Measurements from ENCODE around the gene PTPRE. TPM values are rescaled to one million over a fixed set of nuclear protein-coding genes. Genes with fewer than 3 reads are reported as not detected.

The PTPRE gene
- total and polyA plus RNA-seq, 4 donors, result 4.9 to 46.0 (median 23.5) TPM

DNA sequence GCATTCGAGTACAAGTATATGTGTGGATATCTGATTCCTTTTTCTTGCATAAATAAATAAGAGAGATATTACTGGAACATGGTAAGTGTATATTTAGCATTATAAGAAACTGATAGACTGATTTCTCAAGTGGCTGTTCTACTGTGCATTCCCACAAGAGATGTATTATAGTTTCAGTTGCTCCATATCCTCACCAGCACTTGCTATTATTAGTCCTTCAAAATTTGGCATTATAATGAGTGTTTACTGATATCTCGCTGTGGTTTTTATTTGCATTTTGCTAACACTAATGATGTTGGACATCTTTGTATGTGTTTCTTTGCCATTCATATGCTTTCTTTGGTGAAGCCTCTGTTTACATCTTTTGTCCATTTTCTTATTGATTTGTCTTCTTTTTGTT, 9.7 kb upstream of the PTPRE start:
- no peaks in the 10 kb centered on the region for H3K27me3 ChIP-seq (ENCODE audit: control insufficient read depth in 1 of 2, insufficient read depth in 2 of 2, low read length in 1 of 2)
- no peak for ATAC-seq (ENCODE audit: low FRiP score)
- WGBS, 2 donors, result 76 to 81% methylated on average over 2 of the region's 2 CpGs

DNA sequence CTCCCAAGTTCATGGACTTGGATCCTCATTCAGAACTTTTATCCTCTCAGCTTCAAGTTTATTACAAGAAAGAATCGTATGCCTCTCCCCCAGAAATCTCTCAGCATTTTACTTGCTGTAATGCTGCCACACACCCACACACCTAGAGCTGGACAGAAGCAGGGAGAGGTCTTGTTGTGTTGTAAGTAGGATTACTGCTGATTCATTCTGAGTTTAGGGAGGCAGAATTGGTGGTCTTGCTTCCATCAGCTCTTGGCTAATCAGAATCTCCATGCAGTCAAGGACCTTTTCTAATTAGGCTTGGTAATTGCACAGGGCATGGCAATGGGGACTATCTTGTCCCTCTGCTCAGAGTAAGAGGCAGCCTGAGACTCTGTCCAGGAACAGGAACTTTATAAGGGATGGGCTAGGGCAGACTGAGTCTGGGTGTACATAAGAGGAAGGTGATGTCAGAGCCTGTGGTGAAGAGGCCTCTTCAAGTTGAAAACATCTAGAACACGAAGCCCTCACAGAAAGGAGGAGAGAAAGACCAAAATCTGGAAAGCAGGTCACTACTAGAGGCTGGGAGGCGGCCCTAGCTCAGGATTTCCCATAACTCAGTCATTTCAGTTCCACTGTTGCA, 7.0 kb upstream of the PTPRE start:
- intact Hi-C loops (cut with DNase I), result no loop called here
- Histone ChIP-seq H3K4me1 (ENCODE audit: control insufficient read depth in 1 of 2, insufficient read depth in 2 of 2, low read length in 2 of 2) (no peaks in the 10 kb centered on the region), H3K36me3 (ENCODE audit: control insufficient read depth in 1 of 2, insufficient read depth in 2 of 2, low read length in 1 of 2) (no peaks in the 10 kb centered on the region), H3K4me3 (ENCODE audit: low read length in 2 of 2) (no peak overlapping the region), H3K27ac (ENCODE audit: low read depth in 1 of 2, low read length in 2 of 2) (no peak overlapping the region), H3K27me3 (ENCODE audit: control insufficient read depth in 1 of 2, insufficient read depth in 2 of 2, low read length in 1 of 2) (no peaks in the 10 kb centered on the region), H3K9me3 (ENCODE audit: control insufficient read depth, low read length) (no peaks in the 10 kb centered on the region)
- DNase-seq (no peak), ATAC-seq (ENCODE audit: low FRiP score) (no peak)
- WGBS, 2 donors, result 75 to 85% methylated on average over 3 of the region's 3 CpGs

More for the DNA sequence above, 9.7 kb upstream of the PTPRE start:
- H3K9me3 ChIP-seq (ENCODE audit: control insufficient read depth, low read length), result no peaks in the 10 kb centered on the region
- no peaks in the 10 kb centered on the region for H3K36me3 ChIP-seq (ENCODE audit: control insufficient read depth in 1 of 2, insufficient read depth in 2 of 2, low read length in 1 of 2)
- intact Hi-C loops (cut with DNase I), result no loop called here
- no peaks in the 10 kb centered on the region for H3K4me1 ChIP-seq (ENCODE audit: control insufficient read depth in 1 of 2, insufficient read depth in 2 of 2, low read length in 2 of 2)
- DNase-seq, result no peak
- no peak overlapping the region for H3K4me3 ChIP-seq (ENCODE audit: low read length in 2 of 2)
- H3K27ac ChIP-seq (ENCODE audit: low read depth in 1 of 2, low read length in 2 of 2), result no peak overlapping the region

DNA sequence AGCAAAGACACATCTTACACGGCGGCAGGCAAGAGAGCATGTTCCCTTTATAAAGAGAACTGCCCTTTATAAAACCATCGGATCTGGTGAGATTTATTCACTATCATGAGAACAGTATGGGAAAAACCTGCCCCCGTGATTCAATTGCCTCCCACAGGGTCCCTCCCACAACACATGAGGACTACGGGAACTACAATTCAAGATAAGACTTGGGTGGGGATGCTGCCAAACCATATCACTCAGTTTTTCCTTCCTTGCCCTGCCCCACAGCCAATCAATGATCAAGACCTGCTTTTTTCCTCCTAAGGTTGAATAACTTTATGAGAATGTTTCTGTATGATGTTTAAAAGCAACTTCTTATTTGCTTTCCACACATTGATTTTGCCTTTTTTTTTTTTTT, 3.1 kb upstream of the PTPRE start:
- no peak overlapping the region for H3K27ac ChIP-seq (ENCODE audit: low read depth in 1 of 2, low read length in 2 of 2)
- no peaks in the 10 kb centered on the region for H3K27me3 ChIP-seq (ENCODE audit: control insufficient read depth in 1 of 2, insufficient read depth in 2 of 2, low read length in 1 of 2)
- DNase-seq (no peak), ATAC-seq (ENCODE audit: low FRiP score) (no peak)
- intact Hi-C loops (cut with DNase I), result no loop called here
- WGBS, 2 donors, result 77 to 79% methylated on average over 5 of the region's 5 CpGs
- no peaks in the 10 kb centered on the region for H3K36me3 ChIP-seq (ENCODE audit: control insufficient read depth in 1 of 2, insufficient read depth in 2 of 2, low read length in 1 of 2)
- no peaks in the 10 kb centered on the region for H3K4me1 ChIP-seq (ENCODE audit: control insufficient read depth in 1 of 2, insufficient read depth in 2 of 2, low read length in 2 of 2)
- H3K9me3 ChIP-seq (ENCODE audit: control insufficient read depth, low read length), result no peaks in the 10 kb centered on the region
- H3K4me3 ChIP-seq (ENCODE audit: low read length in 2 of 2), result no peak overlapping the region

DNA sequence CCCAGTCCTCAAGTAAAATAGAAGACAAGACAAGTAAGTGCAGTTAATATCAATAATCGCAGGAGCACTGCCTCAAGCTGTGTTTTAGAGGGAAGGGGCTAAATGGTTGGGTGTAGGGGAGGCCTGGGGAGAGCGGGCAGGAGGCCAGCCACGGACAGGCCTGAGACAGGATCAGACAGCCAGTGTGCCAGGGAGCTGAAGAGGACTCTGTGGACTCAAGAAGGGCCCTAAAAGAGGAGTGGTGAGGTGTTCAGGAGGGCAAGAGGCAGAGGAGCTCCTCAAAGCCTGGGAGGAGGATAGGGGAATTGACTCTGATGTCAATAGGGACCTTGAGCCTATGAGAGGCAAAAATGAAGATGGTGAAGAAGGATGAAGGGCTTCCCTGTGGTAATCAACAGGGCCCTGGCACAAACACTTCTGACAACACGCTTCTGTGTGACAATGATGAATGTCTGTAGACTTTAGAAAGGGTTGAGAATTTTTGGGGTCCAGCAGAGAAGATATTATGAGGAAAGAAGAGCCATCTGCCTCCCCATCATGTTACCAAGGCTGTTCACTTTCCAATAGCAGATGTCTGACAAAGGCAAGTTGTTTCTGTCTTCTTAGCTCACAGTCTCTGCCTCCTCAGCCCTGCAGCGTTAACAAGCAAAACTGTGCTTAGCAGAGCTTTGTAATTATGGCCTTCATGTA, 2.4 kb upstream of the PTPRE start:
- no peaks in the 10 kb centered on the region for H3K4me1 ChIP-seq (ENCODE audit: control insufficient read depth in 1 of 2, insufficient read depth in 2 of 2, low read length in 2 of 2)
- 88 to 90% methylated on average over 5 of the region's 5 CpGs for WGBS, 2 donors
- ATAC-seq (ENCODE audit: low FRiP score) (no peak), DNase-seq (no peak)
- H3K27ac ChIP-seq (ENCODE audit: low read depth in 1 of 2, low read length in 2 of 2), result no peak overlapping the region
- H3K27me3 ChIP-seq (ENCODE audit: control insufficient read depth in 1 of 2, insufficient read depth in 2 of 2, low read length in 1 of 2), result no peaks in the 10 kb centered on the region
- intact Hi-C loops (cut with DNase I), result no loop called here
- no peaks in the 10 kb centered on the region for H3K36me3 ChIP-seq (ENCODE audit: control insufficient read depth in 1 of 2, insufficient read depth in 2 of 2, low read length in 1 of 2)
- H3K9me3 ChIP-seq (ENCODE audit: control insufficient read depth, low read length), result no peaks in the 10 kb centered on the region
- no peak overlapping the region for H3K4me3 ChIP-seq (ENCODE audit: low read length in 2 of 2)

DNA sequence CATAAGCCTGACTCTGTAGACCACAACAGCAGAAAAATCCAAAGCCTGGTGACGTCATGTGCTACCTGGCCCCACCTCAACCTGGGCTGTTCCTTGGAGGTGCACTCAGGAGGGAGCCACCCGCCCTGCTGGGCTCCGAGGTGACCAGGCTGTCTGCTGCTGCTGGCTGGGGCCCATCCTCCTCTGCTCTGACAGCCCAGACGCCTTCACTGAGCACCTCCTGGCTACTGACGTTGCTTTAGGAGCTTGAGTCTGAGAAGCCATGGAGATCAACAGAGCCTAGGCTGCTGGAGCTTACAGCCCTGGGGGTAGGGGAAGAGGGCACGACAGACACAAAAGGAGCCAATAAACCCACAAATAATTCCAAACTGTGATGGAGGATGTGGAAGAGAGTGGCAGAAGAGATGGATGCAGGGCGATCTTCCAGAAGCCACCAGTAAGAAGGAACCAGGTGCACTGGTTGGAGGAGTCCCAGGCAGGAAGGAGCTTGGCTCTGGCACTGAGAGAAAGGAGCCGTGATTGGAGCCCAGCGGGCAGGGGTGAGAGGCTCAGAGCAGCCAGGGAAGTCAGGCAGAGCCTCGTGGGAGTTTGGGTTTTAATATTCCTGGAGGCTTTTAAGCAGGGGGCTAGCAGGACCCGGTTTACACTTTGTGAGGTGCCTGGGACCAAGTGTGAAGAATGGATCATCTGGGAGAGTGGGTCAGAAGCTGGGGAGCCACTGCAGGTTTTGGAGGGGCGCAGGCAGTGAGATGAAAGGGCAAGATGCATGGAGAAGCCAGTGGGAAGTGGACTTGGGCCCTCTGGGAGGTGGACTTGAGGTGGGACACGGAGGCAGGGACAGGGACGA, 1.7 kb upstream of the PTPRE start:
- Histone ChIP-seq H3K36me3 (ENCODE audit: control insufficient read depth in 1 of 2, insufficient read depth in 2 of 2, low read length in 1 of 2) (no peaks in the 10 kb centered on the region), H3K27me3 (ENCODE audit: control insufficient read depth in 1 of 2, insufficient read depth in 2 of 2, low read length in 1 of 2) (no peaks in the 10 kb centered on the region), H3K9me3 (ENCODE audit: control insufficient read depth, low read length) (no peaks in the 10 kb centered on the region), H3K4me3 (ENCODE audit: low read length in 2 of 2) (no peak overlapping the region), H3K27ac (ENCODE audit: low read depth in 1 of 2, low read length in 2 of 2) (no peak overlapping the region), H3K4me1 (ENCODE audit: control insufficient read depth in 1 of 2, insufficient read depth in 2 of 2, low read length in 2 of 2) (no peaks in the 10 kb centered on the region)
- intact Hi-C loops (cut with DNase I), result loop anchor here (5.0 kb wide), 2 partner anchors 87 to 162 kb away; no protein-coding TSS in a partner anchor
- DNase-seq (no peak), ATAC-seq (ENCODE audit: low FRiP score) (no peak)
- WGBS, 2 donors, result 86 to 88% methylated on average over 14 of the region's 14 CpGs

DNA sequence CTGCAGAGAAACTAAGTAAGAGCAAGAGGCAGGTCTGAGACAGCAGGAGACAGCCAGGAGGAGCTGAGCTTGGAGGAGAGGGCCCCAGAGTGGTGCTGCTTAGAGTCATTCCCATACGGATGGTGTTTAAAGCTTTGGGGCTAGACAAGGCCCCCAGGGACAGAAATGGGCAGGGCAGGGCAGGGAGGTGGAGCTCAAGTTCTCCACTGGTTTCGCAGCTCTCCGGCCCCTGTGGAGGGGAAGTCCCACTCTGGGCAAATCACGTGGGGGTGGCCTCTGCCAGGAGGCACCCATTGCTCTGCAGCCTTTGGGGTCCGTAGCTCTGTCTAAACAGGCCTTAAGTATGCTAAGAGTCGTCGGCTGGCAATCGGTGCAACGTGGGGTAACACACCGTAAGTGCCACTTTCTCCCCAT, 1.0 kb upstream of the PTPRE start:
- WGBS, 2 donors, result 87 to 89% methylated on average over 10 of the region's 10 CpGs
- DNase-seq (no peak), ATAC-seq (ENCODE audit: low FRiP score) (no peak)
- Histone ChIP-seq H3K9me3 (ENCODE audit: control insufficient read depth, low read length) (no peaks in the 10 kb centered on the region), H3K4me3 (ENCODE audit: low read length in 2 of 2) (no peak overlapping the region), H3K27ac (ENCODE audit: low read depth in 1 of 2, low read length in 2 of 2) (no peak overlapping the region), H3K4me1 (ENCODE audit: control insufficient read depth in 1 of 2, insufficient read depth in 2 of 2, low read length in 2 of 2) (no peaks in the 10 kb centered on the region), H3K36me3 (ENCODE audit: control insufficient read depth in 1 of 2, insufficient read depth in 2 of 2, low read length in 1 of 2) (no peaks in the 10 kb centered on the region), H3K27me3 (ENCODE audit: control insufficient read depth in 1 of 2, insufficient read depth in 2 of 2, low read length in 1 of 2) (no peaks in the 10 kb centered on the region)
- intact Hi-C loops (cut with DNase I), result loop anchor here (1.0 to 5.0 kb wide), 4 partner anchors 86 to 161 kb away; no protein-coding TSS in a partner anchor

GRCh38 chr10:127907411-127908105, 655 bp downstream of the PTPRE start:
- DNase-seq (peak; percentile 75 to 86), ATAC-seq (ENCODE audit: low FRiP score) (peak; percentile 31)
- Histone ChIP-seq H3K4me1 (ENCODE audit: control insufficient read depth in 1 of 2, insufficient read depth in 2 of 2, low read length in 2 of 2) (no peaks in the 10 kb centered on the region), H3K4me3 (ENCODE audit: low read length in 2 of 2) (peak overlapping the region; percentile 61 to 81), H3K27me3 (ENCODE audit: control insufficient read depth in 1 of 2, insufficient read depth in 2 of 2, low read length in 1 of 2) (no peaks in the 10 kb centered on the region), H3K9me3 (ENCODE audit: control insufficient read depth, low read length) (no peaks in the 10 kb centered on the region), H3K27ac (ENCODE audit: low read depth in 1 of 2, low read length in 2 of 2) (peak overlapping the region; percentile 20 to 59), H3K36me3 (ENCODE audit: control insufficient read depth in 1 of 2, insufficient read depth in 2 of 2, low read length in 1 of 2) (no peaks in the 10 kb centered on the region)
- intact Hi-C loops (cut with DNase I), result loop anchor here (2.0 to 5.0 kb wide), 3 partner anchors 85 to 160 kb away; no protein-coding TSS in a partner anchor
- WGBS, 2 donors, result 1 to 2% methylated on average over 63 to 65 of the region's 65 CpGs
